GM10266 (cell line): ENCODE measurements around the gene PRDM1.

ENCODE experiments used
- DNase-seq: peaks from one replicate; pipeline ENCODE4 v3.0.0; 2012; ENCODE audit errors: extremely low spot score
- TF ChIP-seq, protein P1 (sequence below): IDR thresholded peaks from 2 replicates; pipeline ENCODE4 v1.5.1; 2012; ENCODE audit warnings: mild to moderate bottlenecking, low read depth; ENCODE audit not compliant: control insufficient read depth, insufficient read depth; ENCODE audit errors: missing control alignments

PRDM1 gene

DNA sequence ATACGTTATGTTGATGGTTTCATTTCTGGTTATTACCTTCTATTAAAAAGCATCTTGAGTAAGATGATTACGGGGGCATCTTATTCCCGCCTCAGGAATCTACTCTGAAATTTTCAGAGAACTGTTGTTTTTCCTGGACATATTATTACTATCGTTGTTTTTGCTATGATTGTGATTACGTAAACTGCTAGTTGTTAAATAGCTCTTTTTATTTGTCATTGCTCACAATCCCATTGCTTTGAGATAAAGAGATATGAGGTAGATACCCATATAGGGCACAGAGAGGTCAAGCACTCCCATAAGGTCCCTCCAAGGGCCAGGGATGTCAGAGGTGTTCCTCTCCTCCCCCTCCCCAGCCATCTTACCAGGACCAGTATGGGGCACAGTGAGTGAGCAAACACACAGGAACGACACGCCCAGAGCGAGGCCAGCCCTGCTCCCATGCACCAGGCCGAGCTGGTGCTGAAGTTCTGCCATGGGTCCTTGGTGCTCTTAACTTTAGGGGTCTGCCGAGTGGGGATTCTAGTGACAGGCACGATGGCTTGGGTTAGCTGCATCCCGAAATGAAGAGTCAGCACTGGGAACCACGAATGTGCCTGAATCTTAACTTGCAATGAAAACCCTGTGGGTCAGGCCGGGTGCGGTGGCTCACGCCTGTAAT, 49.9 kb downstream of the PRDM1 start:
- TF ChIP-seq, protein P1, sequence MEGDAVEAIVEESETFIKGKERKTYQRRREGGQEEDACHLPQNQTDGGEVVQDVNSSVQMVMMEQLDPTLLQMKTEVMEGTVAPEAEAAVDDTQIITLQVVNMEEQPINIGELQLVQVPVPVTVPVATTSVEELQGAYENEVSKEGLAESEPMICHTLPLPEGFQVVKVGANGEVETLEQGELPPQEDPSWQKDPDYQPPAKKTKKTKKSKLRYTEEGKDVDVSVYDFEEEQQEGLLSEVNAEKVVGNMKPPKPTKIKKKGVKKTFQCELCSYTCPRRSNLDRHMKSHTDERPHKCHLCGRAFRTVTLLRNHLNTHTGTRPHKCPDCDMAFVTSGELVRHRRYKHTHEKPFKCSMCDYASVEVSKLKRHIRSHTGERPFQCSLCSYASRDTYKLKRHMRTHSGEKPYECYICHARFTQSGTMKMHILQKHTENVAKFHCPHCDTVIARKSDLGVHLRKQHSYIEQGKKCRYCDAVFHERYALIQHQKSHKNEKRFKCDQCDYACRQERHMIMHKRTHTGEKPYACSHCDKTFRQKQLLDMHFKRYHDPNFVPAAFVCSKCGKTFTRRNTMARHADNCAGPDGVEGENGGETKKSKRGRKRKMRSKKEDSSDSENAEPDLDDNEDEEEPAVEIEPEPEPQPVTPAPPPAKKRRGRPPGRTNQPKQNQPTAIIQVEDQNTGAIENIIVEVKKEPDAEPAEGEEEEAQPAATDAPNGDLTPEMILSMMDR = no peak
- no peak for DNase-seq

DNA sequence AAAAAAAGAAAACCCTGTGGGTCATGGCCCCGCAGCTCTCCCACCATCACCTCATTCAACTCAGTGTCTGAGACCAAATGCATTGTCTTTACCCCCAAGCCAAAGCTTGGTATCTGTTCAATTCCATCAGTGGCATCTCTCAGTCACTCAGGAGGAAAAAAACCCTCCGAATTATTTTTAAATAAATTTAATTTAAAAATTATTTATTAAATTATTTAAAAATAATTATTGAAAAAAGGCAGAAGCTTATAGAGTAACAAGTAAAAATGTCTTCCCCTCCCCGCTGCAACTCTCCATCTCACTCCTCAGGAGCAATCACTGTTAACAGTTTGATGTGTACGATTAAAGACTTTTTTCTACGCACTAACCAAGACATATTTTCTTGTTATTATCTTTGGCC, 50.7 kb downstream of the PRDM1 start:
- DNase-seq = no peak
- TF ChIP-seq, protein P1 = no peak

DNA sequence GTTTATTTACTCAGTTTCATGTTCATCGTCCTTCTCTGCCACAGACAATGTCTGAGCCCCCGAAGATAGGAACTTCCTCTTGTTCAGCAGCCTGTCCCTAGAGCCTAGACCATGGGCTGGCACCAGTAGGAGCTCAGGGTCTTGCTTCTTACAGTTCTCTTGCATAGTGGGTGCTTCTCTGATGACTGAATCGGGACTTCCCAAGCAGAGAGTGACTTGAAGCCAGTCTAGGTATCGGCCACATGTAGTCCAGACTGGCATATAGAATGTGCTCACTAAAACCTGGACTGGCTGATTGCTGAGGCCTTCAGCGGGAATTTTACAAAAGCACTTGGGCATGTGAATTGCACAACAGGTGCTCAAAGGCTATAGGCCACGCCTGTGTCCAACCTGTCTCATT, 52.0 kb downstream of the PRDM1 start:
- DNase-seq = no peak
- TF ChIP-seq, protein P1 = no peak

DNA sequence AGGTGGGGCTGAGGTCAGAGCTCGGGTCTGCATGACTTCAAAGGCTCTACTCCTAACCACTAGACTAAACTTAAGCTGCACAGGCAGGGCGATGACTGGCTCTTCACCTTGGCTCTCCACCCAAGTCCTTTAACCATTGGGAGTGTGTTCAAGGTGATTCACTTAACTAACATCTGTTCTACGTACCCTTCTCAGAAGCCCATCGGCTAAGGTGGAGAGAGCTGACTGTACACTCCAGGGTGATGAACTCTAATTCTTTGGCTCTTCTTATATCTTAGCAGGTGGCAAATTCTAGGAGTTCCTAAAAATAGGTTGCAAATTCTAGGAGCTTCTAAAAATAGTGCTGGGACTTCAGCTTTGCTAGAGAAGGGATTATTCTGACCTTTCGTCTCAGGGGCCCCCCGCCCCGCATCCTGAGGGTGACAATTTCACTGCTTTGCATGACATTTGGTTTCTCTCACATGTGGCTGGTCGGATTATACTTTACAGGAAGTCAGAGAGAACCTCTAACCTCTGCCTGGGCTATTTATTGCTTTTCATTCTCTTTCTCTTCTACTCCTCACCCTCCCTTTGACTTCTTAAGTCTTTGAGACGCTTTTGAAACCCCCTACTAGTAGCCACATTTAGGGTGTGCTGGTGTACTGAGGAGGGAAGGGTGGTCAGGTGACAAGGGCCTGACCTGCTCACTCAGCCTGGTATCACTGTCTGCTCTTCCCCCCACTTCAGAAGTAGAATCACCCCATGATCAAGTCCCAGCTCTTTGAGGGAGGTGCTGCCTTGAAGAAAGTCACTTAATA, 55.5 kb downstream of the PRDM1 start:
- peak; percentile 61 for DNase-seq
- TF ChIP-seq, protein P1 = no peak

DNA sequence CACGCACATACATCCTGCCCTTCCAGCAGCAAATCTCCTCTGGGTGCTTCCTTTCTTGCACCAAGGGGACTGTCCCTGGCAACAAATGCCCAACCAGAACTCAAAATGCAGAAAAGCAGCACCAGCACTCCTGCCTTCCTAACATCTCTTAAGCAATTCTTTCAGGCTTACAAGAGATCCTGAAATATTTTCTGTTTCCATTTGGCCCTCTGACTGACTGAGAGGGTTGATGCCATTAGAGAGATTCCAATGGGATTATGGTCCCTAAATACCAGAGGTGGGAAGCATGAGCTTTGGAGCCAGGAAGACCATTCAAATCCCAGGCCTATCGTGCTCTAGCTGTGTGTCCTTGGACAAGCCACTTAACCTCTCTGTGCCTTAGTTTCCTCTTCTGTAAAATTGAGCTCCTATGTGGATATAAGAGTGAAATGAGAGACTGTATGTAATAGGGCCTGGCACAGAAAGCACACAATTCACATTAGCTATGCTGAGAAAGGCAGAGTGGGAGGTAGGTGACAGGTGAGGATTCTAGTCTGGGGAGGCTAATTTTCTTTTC, 56.8 kb downstream of the PRDM1 start:
- no peak for DNase-seq
- TF ChIP-seq, protein P1 = no peak

DNA sequence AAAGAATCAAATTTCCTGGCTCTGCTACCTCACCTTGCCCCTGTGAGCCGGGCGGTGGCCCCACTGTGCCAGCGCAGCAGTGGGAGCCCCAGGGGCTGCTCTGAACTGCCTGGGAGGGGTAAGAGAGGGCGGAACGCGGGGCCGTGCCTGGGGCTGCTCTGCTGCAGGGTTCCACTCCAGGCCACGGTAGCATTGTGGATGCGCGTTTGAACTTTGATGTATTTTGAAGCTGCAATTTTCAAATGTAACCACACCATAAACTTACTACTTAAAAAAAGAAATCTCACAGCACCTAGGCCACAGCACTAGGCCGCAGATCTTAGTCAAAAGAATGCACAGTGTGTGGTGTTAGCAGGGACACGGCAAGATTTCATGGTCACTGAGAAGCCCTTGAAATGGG, 57.5 kb downstream of the PRDM1 start:
- TF ChIP-seq, protein P1 = no peak
- DNase-seq = no peak

DNA sequence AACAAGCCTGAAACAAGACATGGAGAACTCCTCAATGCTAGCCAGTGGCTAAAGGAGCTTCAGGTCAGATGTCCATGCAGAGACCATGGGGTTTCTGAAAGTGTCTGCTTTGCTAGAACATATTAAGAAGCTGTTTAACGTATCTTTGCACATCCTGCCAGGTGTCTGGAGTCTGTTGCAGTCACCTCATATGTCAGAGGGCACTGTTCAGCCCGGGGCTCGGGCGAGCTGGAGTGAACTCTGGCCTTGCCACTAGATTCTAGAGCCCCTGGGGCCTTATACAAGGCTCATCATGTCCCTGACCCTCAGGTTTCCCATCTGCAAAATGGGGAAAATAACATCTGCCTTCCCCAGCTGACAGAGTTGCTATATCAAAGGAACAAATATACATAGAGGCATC, 59.0 kb downstream of the PRDM1 start:
- TF ChIP-seq, protein P1 = no peak
- no peak for DNase-seq
